ENCODE data around the gene TRAM2. TPM values are rescaled to one million over a fixed set of nuclear protein-coding genes. Genes with fewer than 3 reads are reported as not detected.

Gene TRAM2
- total RNA-seq, 2 donors from 2014 or later: 19.1 to 21.2 TPM

DNA sequence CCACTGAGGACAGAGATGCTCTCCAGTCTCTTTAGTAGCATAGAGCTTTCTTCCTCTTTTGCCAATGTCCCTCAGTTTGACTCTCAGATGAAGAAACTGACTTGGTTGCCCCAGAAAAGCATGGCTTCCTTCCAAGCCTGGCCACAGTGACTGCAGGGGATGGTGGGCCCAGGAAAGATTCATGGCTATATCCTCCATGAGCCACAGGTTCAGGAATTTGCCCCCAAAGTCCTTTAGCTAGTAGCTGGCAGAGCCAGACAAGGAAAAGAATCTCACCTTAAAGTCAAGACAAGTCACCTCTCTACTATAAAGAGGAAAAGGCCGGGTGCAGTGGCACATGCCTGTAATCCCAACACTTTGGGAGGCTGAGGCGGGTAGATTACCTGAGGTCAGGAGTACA lies 43.4 kb downstream of the TRAM2 start:
- no peak for TF ChIP-seq CTCF (IDR thresholded peaks at IDR 0.05)
- no peaks in the 10 kb centered on the region for H3K9me3 ChIP-seq
- H3K27me3 ChIP-seq: no peaks in the 10 kb centered on the region
- intact Hi-C loops (cut with DNase I): no loop called here
- H3K27ac ChIP-seq: no peak overlapping the region
- no peak overlapping the region for H3K4me3 ChIP-seq
- H3K4me1 ChIP-seq: peaks cover 2% of the 10 kb centered on the region
- DNase-seq: no peak
- no peaks in the 10 kb centered on the region for H3K36me3 ChIP-seq
- no peak overlapping the region for H3K9ac ChIP-seq (ENCODE audit: low read depth in 2 of 2, low read length in 2 of 2)

DNA sequence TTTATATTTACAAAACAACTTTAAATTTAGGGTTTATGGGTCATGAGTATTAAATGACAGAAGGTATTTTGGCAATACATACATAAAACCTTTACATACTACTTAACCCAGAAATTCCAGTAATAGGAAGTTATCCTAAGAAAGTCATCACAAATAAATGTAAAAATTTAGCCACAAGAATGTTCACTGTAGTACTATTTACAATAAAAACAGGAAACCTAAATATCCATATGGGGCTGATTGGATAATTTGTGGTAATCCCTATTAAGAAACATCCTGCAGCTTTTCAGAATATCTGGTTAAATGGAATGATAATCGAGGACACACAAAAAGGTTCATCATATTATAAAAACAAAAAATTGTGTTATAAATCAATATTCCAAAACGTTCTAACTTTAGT lies 44.4 kb downstream of the TRAM2 start:
- Histone ChIP-seq H3K4me1 (no peaks in the 10 kb centered on the region), H3K27ac (no peak overlapping the region), H3K27me3 (no peaks in the 10 kb centered on the region), H3K9ac (ENCODE audit: low read depth in 2 of 2, low read length in 2 of 2) (no peak overlapping the region), H3K4me3 (no peak overlapping the region), H3K9me3 (no peaks in the 10 kb centered on the region), H3K36me3 (no peaks in the 10 kb centered on the region)
- no peak for DNase-seq
- TF ChIP-seq CTCF (IDR thresholded peaks at IDR 0.05): no peak
- intact Hi-C loops (cut with DNase I): no loop called here

DNA sequence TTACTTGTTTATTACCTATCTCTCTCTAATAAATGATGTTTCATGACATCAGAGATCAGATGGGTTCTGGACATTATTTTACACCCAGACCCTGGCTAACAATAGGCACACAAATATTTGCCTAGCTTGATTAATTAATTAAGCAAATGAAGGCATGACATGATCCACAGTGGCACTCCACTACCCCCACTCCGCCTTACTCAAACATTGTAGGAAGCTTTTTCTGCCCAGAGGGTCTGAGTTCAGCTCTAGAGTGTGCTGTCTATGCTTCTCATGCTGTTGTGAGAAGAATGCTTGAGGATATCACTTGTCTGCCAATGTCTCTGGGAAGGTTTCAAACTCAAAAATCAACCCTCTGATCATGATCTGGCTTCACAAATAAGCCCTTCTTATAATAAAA lies 45.0 kb downstream of the TRAM2 start:
- no peaks in the 10 kb centered on the region for H3K27me3 ChIP-seq
- H3K4me3 ChIP-seq: no peak overlapping the region
- no peak for DNase-seq
- H3K4me1 ChIP-seq: no peaks in the 10 kb centered on the region
- intact Hi-C loops (cut with DNase I): no loop called here
- H3K9ac ChIP-seq (ENCODE audit: low read depth in 2 of 2, low read length in 2 of 2): no peak overlapping the region
- no peak for TF ChIP-seq CTCF (IDR thresholded peaks at IDR 0.05)
- H3K27ac ChIP-seq: no peak overlapping the region
- no peaks in the 10 kb centered on the region for H3K9me3 ChIP-seq
- H3K36me3 ChIP-seq: no peaks in the 10 kb centered on the region

DNA sequence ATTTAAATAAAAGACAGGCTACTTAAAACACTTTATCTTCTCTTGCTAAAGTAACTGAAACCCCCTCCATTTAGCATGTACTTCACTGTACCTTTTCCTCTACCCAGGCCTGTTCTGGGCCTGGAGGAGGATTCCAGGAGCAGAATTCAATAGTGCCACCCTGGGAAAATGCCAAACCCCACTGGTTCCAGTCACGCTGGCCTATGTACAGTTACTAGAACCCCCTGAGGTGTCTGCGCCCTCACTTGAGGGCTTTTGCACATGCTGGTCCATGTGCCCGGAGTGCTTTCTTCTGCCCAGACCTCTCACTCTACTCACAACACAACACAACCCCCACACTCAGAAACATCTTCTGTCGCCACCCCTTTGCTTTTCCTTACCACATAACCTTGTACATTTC lies 45.5 kb downstream of the TRAM2 start:
- intact Hi-C loops (cut with DNase I): no loop called here

DNA sequence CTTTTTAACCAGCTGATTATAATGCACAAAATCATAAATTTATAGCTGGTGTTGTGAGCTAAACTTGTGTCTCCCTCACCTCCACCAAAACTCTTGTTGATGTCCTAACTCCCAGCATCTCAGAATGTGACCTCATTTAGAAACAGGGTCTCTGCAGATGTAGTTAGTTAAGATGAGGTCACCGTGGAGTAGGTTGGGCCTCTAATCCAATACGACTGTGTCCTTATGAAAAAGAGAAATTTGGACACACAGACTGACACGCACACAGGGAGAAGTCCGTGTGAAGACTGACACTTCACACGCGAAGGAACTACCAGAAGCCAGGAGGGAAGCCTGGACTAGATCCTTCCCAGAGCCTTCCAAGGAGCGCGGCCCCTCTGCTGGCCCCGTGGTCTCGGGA lies 46.5 kb downstream of the TRAM2 start:
- DNase-seq: no peak
- intact Hi-C loops (cut with DNase I): no loop called here
- TF ChIP-seq CTCF (IDR thresholded peaks at IDR 0.05): no peak
- H3K27me3 ChIP-seq: no peaks in the 10 kb centered on the region
- no peak overlapping the region for H3K27ac ChIP-seq
- H3K4me3 ChIP-seq: no peak overlapping the region
- no peaks in the 10 kb centered on the region for H3K4me1 ChIP-seq
- no peaks in the 10 kb centered on the region for H3K9me3 ChIP-seq
- H3K9ac ChIP-seq (ENCODE audit: low read depth in 2 of 2, low read length in 2 of 2): no peak overlapping the region
- H3K36me3 ChIP-seq: no peaks in the 10 kb centered on the region

More for the DNA sequence above, 45.5 kb downstream of the TRAM2 start:
- no peak overlapping the region for H3K4me3 ChIP-seq
- H3K27me3 ChIP-seq: no peaks in the 10 kb centered on the region
- H3K9ac ChIP-seq (ENCODE audit: low read depth in 2 of 2, low read length in 2 of 2): no peak overlapping the region
- DNase-seq: no peak
- no peak overlapping the region for H3K27ac ChIP-seq
- H3K9me3 ChIP-seq: no peaks in the 10 kb centered on the region
- no peaks in the 10 kb centered on the region for H3K36me3 ChIP-seq
- TF ChIP-seq CTCF (IDR thresholded peaks at IDR 0.05): no peak
- H3K4me1 ChIP-seq: no peaks in the 10 kb centered on the region

GRCh38 chr6:52529311-52529710 lies 47.5 kb downstream of the TRAM2 start:
- H3K4me1 ChIP-seq: no peaks in the 10 kb centered on the region
- no peaks in the 10 kb centered on the region for H3K27me3 ChIP-seq
- no peaks in the 10 kb centered on the region for H3K9me3 ChIP-seq
- no peak for DNase-seq
- no peak for TF ChIP-seq CTCF (IDR thresholded peaks at IDR 0.05)
- H3K9ac ChIP-seq (ENCODE audit: low read depth in 2 of 2, low read length in 2 of 2): no peak overlapping the region
- no peak overlapping the region for H3K4me3 ChIP-seq
- no peaks in the 10 kb centered on the region for H3K36me3 ChIP-seq
- intact Hi-C loops (cut with DNase I): no loop called here
- H3K27ac ChIP-seq: no peak overlapping the region

Measured in colonic mucosa (tissue), 4 donors.